HG03159 (cell line): ENCODE data around the gene SSH2.
"Not testable (repeated sequence)": the region's sequence is repeated elsewhere in the genome, so short reads cannot be mapped to it uniquely, and the experiment has no call there.

Experiments used
- ATAC-seq: cut with Tn5 transposase; IDR thresholded peaks from one replicate; pipeline ENCODE4 v1.9.1; 2021; ENCODE audit warnings: mild to moderate bottlenecking, moderate library complexity; ENCODE audit not compliant: unreplicated experiment

The SSH2 gene

GRCh38 chr17:29881256-29881655, 48.8 kb downstream of the SSH2 start:
- no peak for ATAC-seq

- no peak for ATAC-seq
Observed at GRCh38 chr17:29880031-29880430, 50.0 kb downstream of the SSH2 start.

GRCh38 chr17:29874931-29875596, 55.0 kb downstream of the SSH2 start:
- no peak for ATAC-seq

DNA sequence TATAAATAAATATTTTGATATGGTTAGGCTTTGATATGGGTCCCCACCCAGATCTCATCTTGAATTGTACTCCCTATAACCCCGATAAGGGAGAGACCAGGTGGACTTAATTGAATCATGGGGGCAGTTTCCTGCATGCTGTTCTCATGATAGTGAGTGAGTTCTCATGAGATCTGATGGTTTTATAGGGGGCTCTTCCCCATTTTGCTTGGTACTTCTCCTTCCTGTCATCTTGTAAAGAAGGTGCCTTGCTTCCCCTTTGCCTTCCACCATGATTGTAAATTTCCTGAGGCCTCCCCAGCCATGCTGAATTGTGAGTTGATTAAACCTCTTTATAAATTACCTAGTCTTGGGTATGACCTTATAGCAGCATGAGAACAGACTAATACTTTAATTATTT, 55.7 kb downstream of the SSH2 start:
- not testable (repeated sequence) for ATAC-seq

DNA sequence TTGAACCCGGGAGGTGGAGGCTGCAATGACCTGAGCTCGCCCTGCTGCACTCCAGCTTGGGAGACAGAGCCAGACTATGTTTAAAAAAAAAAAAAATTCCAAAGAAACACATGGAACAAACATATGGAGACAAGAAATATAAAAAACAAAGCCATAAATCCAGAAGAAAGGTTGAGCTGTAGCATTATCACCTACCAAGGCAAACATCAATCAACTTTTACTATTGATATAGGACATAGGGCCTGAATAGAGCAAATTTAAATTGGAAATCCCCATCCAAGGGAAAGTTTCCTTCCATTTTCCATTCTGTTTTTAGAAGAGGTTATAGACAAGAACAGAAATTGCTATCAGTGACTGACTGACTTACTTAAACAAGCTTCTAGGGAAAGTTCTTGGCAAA, 56.6 kb downstream of the SSH2 start:
- ATAC-seq: no peak

DNA sequence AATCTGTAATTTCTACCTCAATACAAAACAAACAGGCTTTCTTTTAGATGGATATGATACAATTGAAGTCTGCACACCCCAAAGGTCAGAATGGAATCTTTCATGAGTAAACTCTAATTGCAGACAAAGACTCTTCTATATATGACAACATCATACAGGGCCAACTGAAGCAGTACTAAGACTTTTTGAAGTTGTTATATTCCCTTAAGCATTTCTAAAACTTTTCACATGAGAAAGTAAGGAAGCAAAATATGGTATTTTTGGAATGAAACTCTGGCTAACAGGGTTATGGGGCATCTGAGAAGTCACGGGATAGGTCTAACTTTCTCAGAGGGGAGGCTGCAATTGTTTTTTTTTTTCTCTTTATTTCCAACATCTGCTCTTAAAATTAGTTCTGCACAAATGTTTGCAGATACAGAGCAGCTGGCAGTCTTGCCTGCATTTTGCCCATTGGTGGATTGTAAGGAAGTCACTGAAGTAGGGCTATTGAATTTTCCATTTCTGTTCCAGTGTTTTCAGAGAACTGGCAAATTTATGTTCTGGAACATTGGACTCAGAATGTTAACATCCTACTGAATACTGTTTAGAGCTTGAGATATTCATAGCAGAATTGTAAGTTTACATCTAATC, 59.1 kb downstream of the SSH2 start:
- ATAC-seq: no peak

DNA sequence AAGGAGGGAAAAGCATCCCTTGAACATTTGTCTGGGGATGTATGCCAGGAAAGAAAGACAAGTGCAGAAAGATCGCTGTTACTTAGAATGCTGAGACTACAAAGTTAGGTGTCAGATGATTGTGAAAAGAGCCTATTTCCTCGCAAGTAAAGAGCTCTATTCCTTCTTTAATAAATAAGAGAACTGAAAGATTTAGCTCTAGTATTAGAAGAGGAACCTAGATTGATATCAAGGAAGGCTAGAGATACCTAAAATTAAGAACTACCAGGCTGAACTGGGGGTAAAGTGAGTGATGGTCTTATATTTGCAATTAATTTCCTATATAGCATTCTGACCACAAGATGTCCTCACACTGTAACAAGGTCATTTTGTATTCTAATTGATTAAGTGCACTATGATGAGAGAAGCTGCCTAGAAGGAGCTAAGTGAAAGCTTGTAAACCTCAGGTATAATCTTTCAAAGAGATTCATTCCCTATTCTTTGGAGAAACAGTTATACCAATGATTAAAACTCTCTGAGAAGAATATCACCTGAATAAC, 62.3 kb downstream of the SSH2 start:
- ATAC-seq: no peak

GRCh38 chr17:29866746-29867404, 63.2 kb downstream of the SSH2 start:
- ATAC-seq: no peak

DNA sequence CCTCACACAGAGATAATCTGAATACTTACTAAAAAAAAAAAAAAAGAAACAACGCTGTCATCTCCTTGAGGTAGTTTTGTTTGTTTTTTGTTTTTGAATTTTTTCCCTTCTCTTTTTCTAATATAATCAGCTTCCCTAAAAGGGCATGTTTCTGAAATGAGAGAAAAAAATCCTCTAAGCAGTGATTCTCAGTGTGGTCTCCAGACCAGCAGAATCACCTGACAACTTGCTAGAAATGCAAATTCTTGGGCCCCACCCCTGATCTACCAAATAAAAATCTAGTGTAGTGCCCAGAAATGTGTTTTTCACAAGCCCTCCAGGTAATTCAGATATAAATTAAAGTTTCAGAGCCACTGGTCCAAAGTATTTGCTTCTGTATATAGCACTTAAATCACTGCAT, 65.4 kb downstream of the SSH2 start:
- ATAC-seq: no peak

- ATAC-seq: not testable (repeated sequence)
Observed at GRCh38 chr17:29864123-29864522, 65.9 kb downstream of the SSH2 start.

DNA sequence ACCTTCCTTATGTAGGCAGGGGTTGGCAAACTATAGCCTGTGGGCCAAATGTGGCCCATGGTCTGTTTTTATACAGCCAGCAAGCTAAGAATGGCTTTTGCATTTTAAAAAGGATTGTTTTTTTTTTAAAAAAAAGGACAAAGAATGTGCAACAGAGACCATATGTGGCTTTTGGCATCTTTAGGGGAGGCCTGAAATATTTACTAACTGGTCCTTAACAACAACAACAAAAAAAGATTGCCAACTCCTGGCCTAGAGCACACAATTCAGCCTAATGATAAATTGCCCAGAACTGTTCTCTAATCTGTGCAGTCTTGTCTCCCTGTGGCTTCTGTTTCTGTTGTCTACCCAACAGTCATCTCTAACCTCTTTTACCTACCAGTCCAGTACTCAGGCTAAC, 67.1 kb downstream of the SSH2 start:
- ATAC-seq: no peak

DNA sequence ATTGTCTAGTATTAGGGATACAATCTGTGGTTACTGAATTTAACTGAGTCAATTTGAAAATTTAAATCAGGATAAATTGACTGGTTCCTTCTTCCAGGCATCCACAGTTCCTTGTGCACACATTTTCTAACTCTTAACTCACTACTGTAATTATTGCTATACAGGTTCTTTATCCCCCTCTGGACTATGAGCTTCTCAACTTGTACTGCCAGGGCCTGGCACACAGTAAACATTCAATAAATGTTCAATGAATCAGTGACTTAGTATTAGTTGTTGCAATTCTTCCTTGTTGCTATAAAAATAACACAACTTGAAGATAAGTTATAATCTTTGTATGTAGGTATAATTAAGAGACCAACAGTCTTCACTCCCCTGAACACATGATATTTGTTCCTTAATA, 67.9 kb downstream of the SSH2 start:
- ATAC-seq: no peak

GRCh38 chr17:29859445-29859844, 70.6 kb downstream of the SSH2 start:
- ATAC-seq: not testable (repeated sequence)

- ATAC-seq: no peak
Observed at GRCh38 chr17:29857823-29858222, 72.2 kb downstream of the SSH2 start.

DNA sequence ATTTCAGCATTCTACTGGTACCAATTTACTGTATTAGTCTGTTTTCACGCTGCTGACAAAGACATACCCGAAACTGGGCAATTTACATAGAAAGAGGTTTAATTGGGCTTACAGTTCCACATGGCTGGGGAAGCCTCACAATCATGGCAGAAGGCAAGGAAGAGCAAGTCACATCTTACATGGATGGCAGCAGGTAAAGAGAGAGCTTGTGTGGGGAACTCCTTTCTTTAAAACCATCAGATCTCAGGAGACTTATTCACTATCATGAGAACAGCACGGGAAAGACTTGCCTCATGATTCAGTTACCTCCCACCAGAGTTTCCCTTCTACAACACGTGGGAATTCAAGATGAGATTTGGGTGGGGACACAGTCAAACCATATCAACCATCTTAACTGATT, 72.9 kb downstream of the SSH2 start:
- not testable (repeated sequence) for ATAC-seq

GRCh38 chr17:29855686-29856085, 74.3 kb downstream of the SSH2 start:
- no peak for ATAC-seq

DNA sequence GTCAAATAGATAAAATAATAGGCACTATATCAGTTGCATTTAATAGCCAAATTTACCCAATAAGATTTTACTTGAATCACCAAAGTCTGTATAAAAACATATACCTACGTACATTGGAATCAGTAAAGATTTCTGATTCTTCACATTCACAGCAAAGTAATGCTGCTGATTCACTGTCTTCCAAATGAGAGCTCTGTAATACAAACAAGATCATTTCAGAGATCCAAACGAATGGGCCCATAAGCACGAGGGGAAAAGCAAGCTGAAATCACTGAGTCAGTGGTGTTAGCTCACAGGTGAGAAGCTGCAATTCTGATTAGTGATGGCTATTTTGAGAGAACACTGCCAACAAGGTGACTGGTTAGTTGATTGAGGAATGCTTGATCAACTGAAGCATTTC, 81.3 kb downstream of the SSH2 start:
- no peak for ATAC-seq

GRCh38 chr17:29847527-29848400, 82.3 kb downstream of the SSH2 start:
- ATAC-seq: no peak

DNA sequence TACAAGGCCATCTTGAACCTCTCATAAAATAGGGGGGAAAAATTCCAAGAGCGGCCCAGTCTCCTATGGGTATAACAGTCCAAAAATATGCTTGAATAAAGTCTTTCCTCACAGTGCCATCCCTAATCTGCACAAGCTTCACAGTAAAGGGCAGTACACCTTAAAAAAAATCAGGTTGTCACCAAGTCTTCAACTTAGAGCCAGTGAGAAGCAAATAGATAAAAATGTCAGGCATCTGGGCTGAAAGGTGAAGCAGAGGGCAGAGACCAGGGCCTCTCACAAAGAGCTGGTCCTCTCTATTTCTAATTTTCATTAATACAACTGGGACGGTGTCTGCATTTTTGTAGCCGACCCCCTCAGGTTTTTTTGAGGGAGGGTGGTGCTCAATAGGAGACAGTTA, 82.9 kb downstream of the SSH2 start:
- ATAC-seq: no peak

DNA sequence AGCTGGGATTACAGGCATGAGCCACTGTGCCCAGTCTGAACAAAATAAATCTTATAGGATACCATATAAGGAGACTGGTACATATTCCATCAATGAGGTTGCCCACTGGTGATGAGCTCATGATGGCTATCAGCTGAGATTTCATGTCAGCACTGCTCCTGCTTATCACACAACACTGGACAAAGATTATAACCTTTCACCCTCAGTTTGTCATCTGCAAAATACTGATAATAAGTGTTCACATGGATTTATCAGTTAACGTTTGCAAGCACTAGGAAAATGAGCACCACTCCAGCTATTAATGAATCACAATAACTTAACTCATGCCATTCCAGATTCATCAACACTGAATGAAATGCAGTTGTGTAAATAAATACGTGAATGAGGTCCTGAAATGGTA, 83.7 kb downstream of the SSH2 start:
- no peak for ATAC-seq
